Activated CD8-positive, alpha-beta memory T cell treated with anti-CD3 and anti-CD28 coated beads, Interleukin-2, amount 10 ng/mL, durations not matched to agents 7 days and 5 days (primary cell): Measurements from ENCODE around the gene NRXN2. TPM values are rescaled to one million over a fixed set of nuclear protein-coding genes. Genes with fewer than 3 reads are reported as not detected.

ENCODE experiments used
- ATAC-seq: fragments of 150-1000 bp; cut with Tn5 transposase; one replicate; pipeline ENCODE4 v1.10.0; 2021; ENCODE audit warnings: moderate library complexity
- CTCF ChIA-PET: fragments of 350-600 bp; sonication (Branson Sonifier 250); formaldehyde crosslinking; loops from one replicate; lab custom pipeline; 2021; ENCODE audit warnings: antibody characterized with exemption; lab: Charles Lee
- DNase-seq: peaks from one replicate; pipeline ENCODE4 v3.0.0-alpha.2; 2020
- H3K27ac Mint-ChIP-seq: one replicate; pipeline ENCODE4 v1.8.0; 2021; ENCODE audit warnings: mild to moderate bottlenecking, mixed read lengths
- H3K27me3 Mint-ChIP-seq: one replicate; pipeline ENCODE4 v1.8.0; 2021; ENCODE audit warnings: mixed read lengths
- H3K36me3 Mint-ChIP-seq: one replicate; pipeline ENCODE4 v1.8.0; 2021; ENCODE audit warnings: mild to moderate bottlenecking, mixed read lengths
- H3K4me1 Mint-ChIP-seq: one replicate; pipeline ENCODE4 v1.8.0; 2021; ENCODE audit warnings: mixed read lengths
- H3K4me3 Mint-ChIP-seq: one replicate; pipeline ENCODE4 v1.8.0; 2021; ENCODE audit warnings: mild to moderate bottlenecking, moderate library complexity, mixed read lengths
- H3K9me3 Mint-ChIP-seq: one replicate; pipeline ENCODE4 v1.8.0; 2022; ENCODE audit warnings: low read depth, mixed read lengths
- total RNA-seq, 2 experiments: library from RNA; stranded (reverse); gene quantifications; one replicate each; pipeline ENCODE4 v1.2.3, GENCODE V29; 2021

Gene NRXN2
- total RNA-seq, 2 experiments from 2014 or later, result 0.23 to 0.40 TPM

DNA sequence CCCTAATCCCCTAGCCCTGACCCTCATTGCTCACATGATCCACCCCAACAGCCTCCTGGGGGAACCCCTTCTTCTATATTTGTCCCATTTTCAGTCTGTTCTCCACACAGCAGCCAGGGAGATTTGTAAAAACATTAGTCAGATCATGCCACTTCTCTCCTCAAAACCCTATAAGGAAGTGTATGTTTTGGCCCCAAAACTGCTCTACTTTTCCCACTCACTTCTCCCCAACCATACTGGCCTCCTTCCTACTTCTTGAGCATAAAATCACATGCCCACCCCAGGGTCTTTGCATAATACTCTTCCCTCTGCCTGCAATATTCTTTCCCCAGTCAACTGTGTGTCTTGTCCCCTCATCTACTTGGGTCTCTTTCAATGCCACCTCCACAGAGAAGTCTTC, 136.6 kb downstream of the NRXN2 start:
- H3K4me3 Mint-ChIP-seq, result no peak overlapping the region
- peaks cover 17% of the 10 kb centered on the region for H3K27me3 Mint-ChIP-seq
- CTCF ChIA-PET, result no interaction called here
- no peaks in the 10 kb centered on the region for H3K36me3 Mint-ChIP-seq
- no peaks in the 10 kb centered on the region for H3K4me1 Mint-ChIP-seq
- H3K9me3 Mint-ChIP-seq, result peaks cover 4% of the 10 kb centered on the region
- no peak overlapping the region for H3K27ac Mint-ChIP-seq
- DNase-seq, result no peak
- ATAC-seq, result no peak

DNA sequence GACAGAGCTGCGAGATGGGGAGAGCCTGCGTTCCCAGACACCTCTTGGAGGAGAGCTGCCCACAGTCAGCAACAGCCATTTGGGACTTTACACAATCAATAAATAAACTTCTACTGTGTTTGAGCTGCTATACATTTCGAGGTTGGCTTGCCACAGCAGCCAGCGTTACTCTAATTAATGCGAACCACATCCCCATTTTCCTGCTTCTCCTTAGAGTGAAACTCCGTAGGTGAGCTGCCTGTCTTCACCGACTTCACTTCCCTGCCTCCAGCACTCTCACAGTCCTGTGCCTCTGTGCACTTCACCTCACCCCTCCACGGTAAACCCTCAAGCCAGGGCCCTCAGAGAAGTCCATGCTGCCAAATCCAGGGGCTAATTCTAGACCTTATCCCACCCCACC, 137.8 kb downstream of the NRXN2 start:
- H3K27me3 Mint-ChIP-seq, result peaks cover 17% of the 10 kb centered on the region
- CTCF ChIA-PET, result no interaction called here

DNA sequence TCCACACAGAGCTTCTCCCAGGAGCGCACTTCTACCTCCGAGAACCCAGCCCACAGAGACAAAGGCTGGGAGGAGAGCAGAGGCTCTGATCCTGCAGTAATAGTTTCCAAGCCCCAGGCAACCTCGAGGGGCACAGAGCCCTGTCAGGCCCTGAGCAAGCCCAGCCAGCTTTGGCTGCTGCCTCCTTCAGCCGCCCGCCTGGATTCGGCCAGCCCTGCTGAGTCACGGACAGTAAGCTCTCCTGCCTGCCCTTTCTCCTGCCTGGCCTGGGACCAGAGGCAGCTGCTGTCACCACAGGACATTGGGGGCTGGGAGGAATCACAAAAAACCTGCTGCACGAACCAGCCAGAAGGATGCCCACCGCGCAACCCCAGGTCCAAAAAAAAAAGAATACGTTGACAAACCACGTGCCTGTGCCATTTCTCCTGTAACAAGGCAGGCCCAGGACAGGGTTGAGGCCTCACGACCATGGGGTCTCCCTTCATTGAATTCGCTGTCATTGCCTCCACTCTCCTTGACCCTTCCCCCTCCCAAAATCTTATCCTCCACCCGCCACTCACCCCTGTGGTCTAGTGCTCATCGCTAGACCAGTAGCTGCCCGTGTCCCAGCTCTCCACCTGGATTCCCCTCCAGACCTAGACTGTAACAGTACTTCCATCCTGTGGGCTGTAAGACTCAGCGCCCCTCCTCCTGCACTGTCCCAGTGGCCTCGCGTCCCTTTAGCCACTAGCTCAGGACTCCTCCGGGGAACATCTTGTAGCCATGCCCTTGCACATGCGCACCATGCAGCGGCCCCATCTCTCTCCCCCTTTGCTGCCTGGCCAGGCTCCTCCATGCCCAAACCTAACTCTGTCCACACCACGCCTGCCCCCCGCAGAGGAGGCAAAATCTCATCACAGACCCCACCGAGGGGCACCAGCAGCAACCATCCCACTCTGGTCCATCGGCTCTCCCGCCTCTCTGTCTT, 139.4 kb downstream of the NRXN2 start:
- Mint-ChIP-seq H3K27ac (no peak overlapping the region), H3K4me3 (no peak overlapping the region), H3K4me1 (no peaks in the 10 kb centered on the region), H3K27me3 (peaks cover 15% of the 10 kb centered on the region), H3K9me3 (peaks cover 4% of the 10 kb centered on the region), H3K36me3 (no peaks in the 10 kb centered on the region)
- CTCF ChIA-PET, result interaction anchor here (1.3 kb wide), 1 partner anchor 134 kb away, joined by 4 read pairs; no protein-coding TSS in a partner anchor
- DNase-seq (no peak), ATAC-seq (no peak)

More for the DNA sequence above, 137.8 kb downstream of the NRXN2 start:
- H3K27ac Mint-ChIP-seq, result no peak overlapping the region
- no peak overlapping the region for H3K4me3 Mint-ChIP-seq
- peaks cover 4% of the 10 kb centered on the region for H3K9me3 Mint-ChIP-seq
- no peaks in the 10 kb centered on the region for H3K36me3 Mint-ChIP-seq
- DNase-seq, result no peak
- H3K4me1 Mint-ChIP-seq, result no peaks in the 10 kb centered on the region
- no peak for ATAC-seq

DNA sequence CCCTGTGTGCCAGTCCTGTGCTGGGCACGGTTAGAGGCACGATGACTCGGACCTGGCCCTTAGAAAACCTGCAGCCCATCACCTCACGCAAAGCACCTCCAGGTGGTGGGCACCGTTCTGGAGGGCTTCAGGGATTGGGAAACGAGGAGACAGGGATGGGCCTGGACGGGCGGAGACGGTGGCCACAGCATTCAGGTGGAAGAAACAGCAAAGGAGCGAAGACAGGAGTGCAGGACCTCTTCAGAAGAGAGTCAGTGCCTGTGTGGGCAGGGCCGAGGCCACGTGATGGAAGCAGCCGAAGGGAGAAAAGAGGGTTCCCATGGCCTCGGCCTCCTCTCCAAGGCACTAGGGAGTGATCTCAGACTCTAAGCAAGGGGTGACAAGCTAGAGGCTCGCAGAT, 140.1 kb downstream of the NRXN2 start:
- DNase-seq (no peak), ATAC-seq (no peak)
- Mint-ChIP-seq H3K27me3 (peaks cover 8% of the 10 kb centered on the region), H3K4me1 (no peaks in the 10 kb centered on the region), H3K4me3 (no peak overlapping the region), H3K36me3 (no peaks in the 10 kb centered on the region), H3K9me3 (peaks cover 2% of the 10 kb centered on the region), H3K27ac (no peak overlapping the region)
- CTCF ChIA-PET, result interaction anchor here (1.3 kb wide), 1 partner anchor 133 kb away, joined by 4 read pairs; no protein-coding TSS in a partner anchor

DNA sequence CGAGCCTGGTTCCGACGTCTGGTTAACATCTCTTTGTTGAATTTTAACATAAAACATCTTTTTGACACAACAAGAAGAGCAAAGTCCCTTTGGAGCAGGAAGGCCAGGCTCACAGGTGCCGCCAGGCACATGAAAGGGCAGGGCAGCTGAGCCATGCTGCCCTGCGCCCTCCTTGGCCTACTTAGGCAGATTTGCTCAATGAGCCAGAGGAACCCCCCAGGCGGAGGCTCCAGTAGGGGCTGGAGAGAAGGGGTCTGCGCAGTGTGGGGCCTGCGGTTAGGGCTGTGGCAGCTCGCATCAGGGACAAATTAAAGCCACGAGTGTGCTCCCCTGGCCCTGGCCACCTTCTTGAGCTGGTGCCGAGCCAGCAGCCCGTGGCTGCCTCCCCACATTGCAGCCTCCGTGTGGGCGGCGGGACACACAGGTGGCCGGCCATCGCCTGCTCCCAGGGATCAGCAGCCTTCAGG, 141.9 kb downstream of the NRXN2 start:
- Mint-ChIP-seq H3K27me3 (peaks cover 3% of the 10 kb centered on the region), H3K9me3 (no peaks in the 10 kb centered on the region), H3K36me3 (no peaks in the 10 kb centered on the region), H3K27ac (no peak overlapping the region), H3K4me1 (no peaks in the 10 kb centered on the region), H3K4me3 (no peak overlapping the region)
- CTCF ChIA-PET, result no interaction called here
- no peak for ATAC-seq
- no peak for DNase-seq

DNA sequence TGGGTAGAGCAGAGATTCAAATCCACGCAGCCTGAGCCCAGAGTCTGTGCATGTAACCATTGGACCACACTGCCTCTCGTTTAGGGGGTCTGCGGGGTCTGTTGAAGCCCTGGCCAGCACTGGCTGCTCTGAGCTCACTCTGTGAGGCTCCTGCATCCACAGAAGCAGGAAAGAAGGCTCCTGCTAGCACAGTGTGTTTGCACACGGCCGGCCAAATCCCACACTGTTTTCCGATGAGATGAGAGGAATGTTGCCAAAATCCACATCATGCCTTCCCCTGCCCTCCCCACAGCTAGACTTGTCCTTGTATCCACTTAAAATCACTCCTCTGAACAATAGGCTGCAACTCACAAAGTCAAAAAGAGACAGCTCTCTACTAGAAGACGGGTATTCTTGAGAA, 142.6 kb downstream of the NRXN2 start:
- ATAC-seq (no peak), DNase-seq (no peak)
- CTCF ChIA-PET, result no interaction called here
- H3K9me3 Mint-ChIP-seq, result no peaks in the 10 kb centered on the region
- no peak overlapping the region for H3K4me3 Mint-ChIP-seq
- H3K36me3 Mint-ChIP-seq, result no peaks in the 10 kb centered on the region
- H3K27ac Mint-ChIP-seq, result no peak overlapping the region
- H3K27me3 Mint-ChIP-seq, result peaks cover 3% of the 10 kb centered on the region
- H3K4me1 Mint-ChIP-seq, result no peaks in the 10 kb centered on the region

DNA sequence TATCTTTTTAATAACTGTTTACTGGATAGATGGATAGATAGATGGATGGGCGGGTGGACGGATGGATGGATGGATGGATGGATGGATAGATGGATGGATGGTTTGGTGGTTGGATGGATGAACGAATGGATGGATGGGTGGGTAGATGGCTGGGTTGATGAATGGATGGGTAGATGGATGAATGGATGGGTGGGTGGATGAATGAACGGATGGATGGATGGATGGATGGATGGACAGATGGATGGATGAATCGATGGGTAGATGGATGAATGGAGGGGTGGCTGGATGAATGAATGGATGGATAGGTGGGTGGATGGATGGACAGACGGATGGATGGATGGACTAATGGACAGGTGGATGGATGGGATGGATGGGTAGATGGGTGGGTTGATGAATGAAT, 145.8 kb downstream of the NRXN2 start:
- H3K27ac Mint-ChIP-seq, result no peak overlapping the region
- ATAC-seq, result no peak
- no peak for DNase-seq
- H3K4me3 Mint-ChIP-seq, result no peak overlapping the region
- no peaks in the 10 kb centered on the region for H3K36me3 Mint-ChIP-seq
- H3K4me1 Mint-ChIP-seq, result no peaks in the 10 kb centered on the region
- H3K27me3 Mint-ChIP-seq, result peaks cover 16% of the 10 kb centered on the region
- H3K9me3 Mint-ChIP-seq, result no peaks in the 10 kb centered on the region
- CTCF ChIA-PET, result no interaction called here

DNA sequence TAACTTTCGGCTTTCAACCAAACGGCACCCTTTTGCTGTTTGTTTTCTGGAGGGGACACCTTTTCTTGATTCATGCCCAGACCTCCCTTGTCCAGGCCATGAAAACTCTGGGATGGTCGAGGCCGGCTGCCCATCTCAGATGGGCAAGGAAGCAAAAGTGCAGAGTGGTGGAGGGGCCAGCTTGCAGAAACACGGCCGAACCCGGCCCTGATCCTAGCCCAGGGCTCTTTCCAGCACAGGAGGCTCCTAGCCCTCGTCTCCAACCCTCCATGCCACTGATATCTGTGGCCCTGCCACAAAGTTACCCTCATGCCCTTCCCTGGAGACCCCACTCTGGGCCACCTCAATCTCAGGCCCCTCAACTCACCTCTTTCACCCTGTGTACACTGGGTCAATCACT, 150.9 kb downstream of the NRXN2 start:
- H3K27ac Mint-ChIP-seq, result no peak overlapping the region
- CTCF ChIA-PET, result interaction anchor here (0.8 to 1.5 kb wide), 2 partner anchors 80 to 117 kb away, joined by 3 to 4 read pairs; no protein-coding TSS in a partner anchor
- no peaks in the 10 kb centered on the region for H3K4me1 Mint-ChIP-seq
- no peaks in the 10 kb centered on the region for H3K36me3 Mint-ChIP-seq
- ATAC-seq, result no peak
- H3K9me3 Mint-ChIP-seq, result no peaks in the 10 kb centered on the region
- peaks cover 13% of the 10 kb centered on the region for H3K27me3 Mint-ChIP-seq
- H3K4me3 Mint-ChIP-seq, result no peak overlapping the region
- no peak for DNase-seq

DNA sequence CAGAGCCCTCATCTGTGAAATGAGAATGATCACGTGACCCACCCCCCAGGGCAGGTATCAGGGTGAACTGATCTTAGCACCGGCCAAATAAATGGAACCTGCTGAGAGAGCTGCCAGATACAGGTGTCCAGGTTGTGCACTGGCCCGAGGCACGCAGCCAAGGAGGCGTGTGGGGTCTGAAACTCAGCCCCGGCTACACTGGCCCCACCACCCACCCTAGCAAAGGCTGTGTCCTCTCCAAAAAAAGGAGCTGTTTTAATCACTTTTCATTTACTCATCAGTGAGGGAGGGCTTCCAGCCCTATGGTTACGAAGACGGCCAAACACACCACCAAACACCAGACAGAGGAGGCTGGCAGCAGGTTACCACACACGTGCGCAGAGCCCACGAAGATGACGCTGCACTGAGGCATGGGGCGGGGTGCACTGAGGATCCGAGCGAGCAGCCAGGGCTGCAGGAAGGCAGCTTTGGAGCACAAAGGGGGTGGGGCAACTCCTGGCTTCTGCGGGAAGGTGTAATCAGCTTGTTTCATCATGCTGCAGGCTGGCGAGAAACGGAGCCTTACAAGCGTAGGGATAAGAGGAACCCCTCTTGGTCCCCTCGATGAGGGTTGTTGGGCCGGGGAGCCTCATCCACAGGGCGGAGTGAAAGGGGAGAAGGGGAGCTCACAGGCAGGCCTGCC, 151.4 kb downstream of the NRXN2 start:
- H3K9me3 Mint-ChIP-seq, result no peaks in the 10 kb centered on the region
- H3K36me3 Mint-ChIP-seq, result no peaks in the 10 kb centered on the region
- H3K4me3 Mint-ChIP-seq, result no peak overlapping the region
- peaks cover 13% of the 10 kb centered on the region for H3K27me3 Mint-ChIP-seq
- no peak for ATAC-seq
- peaks cover 1% of the 10 kb centered on the region for H3K4me1 Mint-ChIP-seq
- no peak overlapping the region for H3K27ac Mint-ChIP-seq
- DNase-seq, result no peak
- CTCF ChIA-PET, result interaction anchor here (1.5 kb wide), 1 partner anchor 81 kb away, joined by 4 read pairs; no protein-coding TSS in a partner anchor

DNA sequence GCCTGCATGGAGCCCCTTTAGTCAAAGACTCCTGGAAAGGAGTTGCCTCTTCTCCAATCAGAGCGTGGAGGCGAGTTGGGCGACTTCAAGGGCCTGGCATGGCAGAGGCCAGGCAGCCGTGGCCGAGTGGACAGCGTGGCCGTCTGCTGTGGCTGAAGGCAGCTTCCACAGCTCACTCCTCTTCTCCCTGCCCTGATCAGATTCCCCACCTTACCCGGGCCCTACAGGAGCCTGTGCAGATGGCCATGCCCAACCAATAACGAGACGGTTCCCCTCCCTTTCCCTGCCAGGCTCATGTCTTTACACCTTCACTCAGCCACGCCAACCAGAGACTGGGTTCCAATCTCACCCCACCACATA, 152.0 kb downstream of the NRXN2 start:
- CTCF ChIA-PET, result no interaction called here
- no peaks in the 10 kb centered on the region for H3K36me3 Mint-ChIP-seq
- no peak for ATAC-seq
- H3K27me3 Mint-ChIP-seq, result peaks cover 13% of the 10 kb centered on the region
- no peak overlapping the region for H3K4me3 Mint-ChIP-seq
- DNase-seq, result no peak
- H3K4me1 Mint-ChIP-seq, result peaks cover 2% of the 10 kb centered on the region
- H3K9me3 Mint-ChIP-seq, result no peaks in the 10 kb centered on the region
- H3K27ac Mint-ChIP-seq, result no peak overlapping the region

DNA sequence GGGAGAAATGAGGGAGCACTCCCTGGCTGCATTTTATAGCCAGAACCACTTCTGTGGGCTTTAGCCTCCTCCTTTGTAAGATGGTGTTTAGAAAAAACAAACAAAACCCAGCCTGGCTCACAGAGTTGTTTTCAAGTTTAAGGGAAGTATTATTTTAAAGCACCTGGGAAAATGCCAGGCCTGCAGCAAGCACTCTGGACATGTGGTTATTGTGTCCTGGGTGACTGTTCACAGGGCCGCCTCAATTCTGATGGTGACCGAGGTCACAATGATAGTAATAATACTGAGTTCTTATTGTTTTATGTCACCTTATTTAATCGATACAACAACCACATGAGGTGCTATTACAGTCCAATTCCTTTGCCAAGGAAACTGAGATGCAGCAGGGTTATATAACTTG, 152.7 kb downstream of the NRXN2 start:
- no peak overlapping the region for H3K4me3 Mint-ChIP-seq
- DNase-seq (no peak), ATAC-seq (no peak)
- CTCF ChIA-PET, result no interaction called here
- H3K36me3 Mint-ChIP-seq, result no peaks in the 10 kb centered on the region
- no peak overlapping the region for H3K27ac Mint-ChIP-seq
- no peaks in the 10 kb centered on the region for H3K9me3 Mint-ChIP-seq
- peaks cover 13% of the 10 kb centered on the region for H3K27me3 Mint-ChIP-seq
- peaks cover 2% of the 10 kb centered on the region for H3K4me1 Mint-ChIP-seq

DNA sequence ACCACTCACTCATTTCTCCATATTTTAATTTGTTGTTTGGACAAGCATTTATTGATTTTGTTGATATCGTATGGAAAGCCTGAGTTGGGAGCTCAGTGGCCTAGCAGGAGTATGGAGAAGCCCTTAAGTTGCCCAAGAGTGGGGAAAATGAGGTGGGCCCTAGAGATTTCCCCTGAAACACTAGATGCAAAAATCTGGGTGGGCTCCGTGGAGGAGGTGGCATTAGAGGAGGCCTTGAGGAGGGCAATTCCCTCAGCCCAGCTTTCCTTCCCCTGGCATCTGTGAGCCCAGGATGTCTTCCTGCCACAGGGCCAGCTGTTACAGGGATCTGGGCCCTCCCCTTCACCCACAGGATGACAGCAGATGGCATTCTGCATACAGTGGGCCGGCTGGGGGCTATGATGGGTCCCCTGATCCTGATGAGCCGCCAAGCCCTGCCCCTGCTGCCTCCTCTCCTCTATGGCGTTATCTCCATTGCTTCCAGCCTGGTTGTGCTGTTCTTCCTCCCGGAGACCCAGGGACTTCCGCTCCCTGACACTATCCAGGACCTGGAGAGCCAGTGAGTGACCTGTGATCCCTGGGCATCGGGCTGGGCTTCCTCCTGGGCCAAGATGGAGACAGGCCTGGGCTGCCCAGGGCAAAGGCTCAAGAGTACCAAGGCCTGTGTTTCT, 153.6 kb downstream of the NRXN2 start:
- Mint-ChIP-seq H3K9me3 (no peaks in the 10 kb centered on the region), H3K4me1 (peaks cover 2% of the 10 kb centered on the region), H3K36me3 (no peaks in the 10 kb centered on the region), H3K27me3 (peaks cover 10% of the 10 kb centered on the region), H3K27ac (no peak overlapping the region), H3K4me3 (no peak overlapping the region)
- CTCF ChIA-PET, result no interaction called here
- ATAC-seq (no peak), DNase-seq (no peak)

DNA sequence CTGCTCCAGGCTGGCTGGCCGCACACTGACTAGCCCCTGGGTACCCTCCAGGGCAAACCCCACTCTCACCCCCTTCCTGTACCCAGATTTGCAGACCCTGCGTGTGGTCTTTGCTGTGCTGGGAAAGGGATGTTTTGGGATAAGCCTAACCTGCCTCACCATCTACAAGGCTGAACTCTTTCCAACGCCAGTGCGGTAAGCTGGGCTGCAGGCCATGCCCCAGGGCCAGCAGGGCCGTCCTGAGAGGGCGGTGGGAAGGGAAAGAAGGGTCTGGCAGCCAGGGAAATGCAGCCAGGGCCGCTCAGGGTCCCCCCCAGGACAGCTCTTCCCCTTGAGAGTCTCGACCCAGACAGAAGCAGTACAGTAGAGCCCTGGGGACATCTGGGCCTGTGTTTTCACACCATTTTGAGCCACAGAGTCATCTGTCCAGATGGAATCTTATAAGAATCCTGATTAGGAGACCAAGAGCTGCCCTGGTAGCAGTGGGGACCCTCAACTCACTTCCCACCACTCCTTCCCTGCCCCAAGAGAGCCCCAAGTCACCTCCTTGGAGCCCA, 154.3 kb downstream of the NRXN2 start:
- ATAC-seq (no peak), DNase-seq (no peak)
- Mint-ChIP-seq H3K4me3 (no peak overlapping the region), H3K4me1 (peaks cover 2% of the 10 kb centered on the region), H3K27ac (no peak overlapping the region), H3K36me3 (no peaks in the 10 kb centered on the region), H3K27me3 (peaks cover 7% of the 10 kb centered on the region), H3K9me3 (no peaks in the 10 kb centered on the region)
- CTCF ChIA-PET, result no interaction called here
